Natural killer cell (primary cell): Measurements from ENCODE around the gene NDE1. TPM values are rescaled to one million over a fixed set of nuclear protein-coding genes. Genes with fewer than 3 reads are reported as not detected.
"Not testable (repeated sequence)": the region's sequence is repeated elsewhere in the genome, so short reads cannot be mapped to it uniquely, and the experiment has no call there.

Experiments
- ATAC-seq, 3 donors: fragments of 150-1000 bp in 2 of 3; fragments of 200-7000 bp in 1 of 3; cut with Tn5 transposase; 1 replicate in 1 of 3; 2 replicates in 2 of 3; pipeline ENCODE4 v1.10.0; 2021; ENCODE audit warnings: mild to moderate bottlenecking in 2 of 3, moderate library complexity in 2 of 3
- DNase-seq, 2 donors: peaks; one replicate each; pipeline versions ENCODE4 v3.0.0 to v3.0.0-alpha.2; 2013 to 2021; ENCODE audit warnings: mixed read lengths in 1 of 2
- H3K27ac ChIP-seq: one replicate; pipeline ENCODE4 v1.5.1; 2013; ENCODE audit warnings: mild to moderate bottlenecking, low read length
- H3K27me3 ChIP-seq: one replicate; pipeline ENCODE4 v1.6.1; 2013; ENCODE audit warnings: low read length; ENCODE audit not compliant: control insufficient read depth, insufficient read depth
- H3K36me3 ChIP-seq: one replicate; pipeline ENCODE4 v1.6.1; 2013; ENCODE audit warnings: low read length; ENCODE audit not compliant: control insufficient read depth, insufficient read depth
- H3K4me1 ChIP-seq: one replicate; pipeline ENCODE4 v1.6.1; 2013; ENCODE audit warnings: low read length; ENCODE audit not compliant: control insufficient read depth, insufficient read depth
- H3K4me3 ChIP-seq: one replicate; pipeline ENCODE4 v1.5.1; 2013; ENCODE audit warnings: low read length
- H3K9me3 ChIP-seq: one replicate; pipeline ENCODE4 v1.6.1; 2013; ENCODE audit warnings: low read length; ENCODE audit not compliant: control insufficient read depth, insufficient read depth
- H3K27ac Mint-ChIP-seq, 2 donors: one replicate each; pipeline ENCODE4 v1.8.0; 2022; ENCODE audit warnings: mild to moderate bottlenecking in 2 of 2, mixed read lengths in 2 of 2, moderate library complexity in 1 of 2
- H3K27me3 Mint-ChIP-seq, 2 donors: one replicate each; pipeline ENCODE4 v1.8.0; 2022; ENCODE audit warnings: low read depth in 2 of 2, mixed read lengths in 2 of 2
- H3K36me3 Mint-ChIP-seq: one replicate; pipeline ENCODE4 v1.8.0; 2022; ENCODE audit warnings: mixed read lengths
- H3K4me1 Mint-ChIP-seq, 2 donors: one replicate each; pipeline ENCODE4 v1.8.0; 2022; ENCODE audit warnings: mixed read lengths in 2 of 2
- H3K4me3 Mint-ChIP-seq: one replicate; pipeline ENCODE4 v1.8.0; 2022; ENCODE audit warnings: mild to moderate bottlenecking, moderate library complexity, mixed read lengths
- H3K9me3 Mint-ChIP-seq, 2 donors: one replicate each; pipeline ENCODE4 v1.8.0; 2022; ENCODE audit warnings: mixed read lengths in 2 of 2
- CTCF ChIP-seq: fragments of 200-600 bp; IDR thresholded peaks from one replicate; pipeline ENCODE4 v1.8.0; 2022; ENCODE audit warnings: antibody characterized with exemption
- WGBS: methylation state at CpG from one replicate; pipeline ENCODE4 v1.1.7; 2013; ENCODE audit warnings: missing lambda C conversion rate; ENCODE audit not compliant: insufficient coverage; 5-methylcytosine and 5-hydroxymethylcytosine counted together
- intact Hi-C: fragments of 100-400 bp; cut with micrococcal nuclease; formaldehyde crosslinking; loops from one replicate; pipeline ENCODE4 v1.14.2; 2022
- total RNA-seq, 4 donors: library from RNA; stranded (reverse); fragments of 120-200 nt in 1 of 4; gene quantifications; one replicate each; pipeline versions ENCODE4 v1.2.3 to v1.2.4, GENCODE V29; 2013 to 2022

Gene NDE1
- total RNA-seq, 3 donors from 2014 or later (not counting 1 experiment from before 2014, with no cell fraction given): 104 to 118 (median 114) TPM

- DNase-seq (no peak), ATAC-seq (no peak)
- Mint-ChIP-seq H3K9me3 (no peaks in the 10 kb centered on the region), H3K27me3 (no peaks in the 10 kb centered on the region), H3K27ac (no peak overlapping the region), H3K36me3 (no peaks in the 10 kb centered on the region), H3K4me1 (no peaks in the 10 kb centered on the region), H3K4me3 (no peak overlapping the region)
- intact Hi-C loops: no loop called here
- Histone ChIP-seq H3K9me3 (no peaks in the 10 kb centered on the region), H3K36me3 (peaks cover 89% of the 10 kb centered on the region), H3K27ac (no peak overlapping the region), H3K27me3 (no peaks in the 10 kb centered on the region), H3K4me1 (no peaks in the 10 kb centered on the region), H3K4me3 (no peak overlapping the region)
- 98% methylated on average over 10 of the region's 10 CpGs for WGBS
- TF ChIP-seq CTCF: no peak
Observed at GRCh38 chr16:15691046-15691445, 41.0 kb downstream of the NDE1 start.

- WGBS: 100% methylated on average over 1 of the region's 1 CpG
- H3K27me3 ChIP-seq, H3K27ac Mint-ChIP-seq, ATAC-seq, H3K27ac ChIP-seq, H3K4me3 Mint-ChIP-seq, H3K4me3 ChIP-seq, DNase-seq, H3K36me3 Mint-ChIP-seq, H3K27me3 Mint-ChIP-seq, H3K4me1 Mint-ChIP-seq, H3K9me3 Mint-ChIP-seq, intact Hi-C loops, H3K4me1 ChIP-seq, H3K9me3 ChIP-seq: not testable (repeated sequence)
- H3K36me3 ChIP-seq: peaks cover 90% of the 10 kb centered on the region
Observed at GRCh38 chr16:15692508-15692907, 42.5 kb downstream of the NDE1 start.

- H3K4me1 Mint-ChIP-seq: no peaks in the 10 kb centered on the region
- no peaks in the 10 kb centered on the region for H3K36me3 Mint-ChIP-seq
Observed at GRCh38 chr16:15694499-15694898, 44.5 kb downstream of the NDE1 start.

GRCh38 chr16:15699819-15700218, 49.8 kb downstream of the NDE1 start:
- Histone ChIP-seq H3K4me1 (peaks cover 3% of the 10 kb centered on the region), H3K27ac (no peak overlapping the region), H3K9me3 (no peaks in the 10 kb centered on the region), H3K36me3 (peaks cover 70% of the 10 kb centered on the region), H3K27me3 (no peaks in the 10 kb centered on the region), H3K4me3 (no peak overlapping the region)
- H3K4me1 Mint-ChIP-seq: peaks cover 11 to 19% of the 10 kb centered on the region in 2 donors
- no peak for TF ChIP-seq CTCF
- intact Hi-C loops: no loop called here
- no peak for ATAC-seq
- H3K4me3 Mint-ChIP-seq: no peak overlapping the region
- WGBS: 98% methylated on average over 12 of the region's 12 CpGs
- H3K36me3 Mint-ChIP-seq: no peaks in the 10 kb centered on the region
- no peaks in the 10 kb centered on the region for H3K27me3 Mint-ChIP-seq
- no peak for DNase-seq
- no peaks in the 10 kb centered on the region for H3K9me3 Mint-ChIP-seq
- H3K27ac Mint-ChIP-seq: no peak overlapping the region

More at GRCh38 chr16:15694499-15694898, 44.5 kb downstream of the NDE1 start:
- Histone ChIP-seq H3K9me3 (no peaks in the 10 kb centered on the region), H3K27me3 (no peaks in the 10 kb centered on the region), H3K4me3 (no peak overlapping the region), H3K36me3 (peaks cover 89% of the 10 kb centered on the region), H3K4me1 (no peaks in the 10 kb centered on the region), H3K27ac (no peak overlapping the region)
- DNase-seq (no peak), ATAC-seq (no peak)
- Mint-ChIP-seq H3K27ac (no peak overlapping the region), H3K4me3 (no peak overlapping the region), H3K9me3 (no peaks in the 10 kb centered on the region), H3K27me3 (no peaks in the 10 kb centered on the region)
- WGBS: 96% methylated on average over 5 of the region's 5 CpGs
- intact Hi-C loops: no loop called here
- no peak for TF ChIP-seq CTCF
